ENCODE measurements around the gene TPD52L1.

Gene TPD52L1

DNA sequence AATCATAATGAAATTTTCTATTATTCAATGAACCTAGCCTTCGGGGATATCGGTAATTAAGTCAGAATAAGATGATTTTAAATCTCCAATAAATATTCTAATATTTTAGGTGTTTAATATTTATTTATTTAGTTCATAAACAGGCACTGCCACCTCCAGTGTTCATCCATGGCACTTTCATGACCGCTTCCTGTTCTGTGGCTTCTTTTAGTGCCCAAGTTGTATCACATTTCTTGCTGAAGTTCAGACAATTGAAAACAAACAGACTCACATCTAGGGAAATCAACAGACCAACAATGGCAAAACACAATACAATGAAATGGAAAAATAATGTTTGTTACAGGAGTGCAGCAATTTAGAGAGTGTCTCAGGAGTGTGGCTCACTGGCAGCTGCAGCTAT, 122.2 kb downstream of the TPD52L1 start:
- ATAC-seq: no peak
- TF ChIP-seq, protein P1, sequence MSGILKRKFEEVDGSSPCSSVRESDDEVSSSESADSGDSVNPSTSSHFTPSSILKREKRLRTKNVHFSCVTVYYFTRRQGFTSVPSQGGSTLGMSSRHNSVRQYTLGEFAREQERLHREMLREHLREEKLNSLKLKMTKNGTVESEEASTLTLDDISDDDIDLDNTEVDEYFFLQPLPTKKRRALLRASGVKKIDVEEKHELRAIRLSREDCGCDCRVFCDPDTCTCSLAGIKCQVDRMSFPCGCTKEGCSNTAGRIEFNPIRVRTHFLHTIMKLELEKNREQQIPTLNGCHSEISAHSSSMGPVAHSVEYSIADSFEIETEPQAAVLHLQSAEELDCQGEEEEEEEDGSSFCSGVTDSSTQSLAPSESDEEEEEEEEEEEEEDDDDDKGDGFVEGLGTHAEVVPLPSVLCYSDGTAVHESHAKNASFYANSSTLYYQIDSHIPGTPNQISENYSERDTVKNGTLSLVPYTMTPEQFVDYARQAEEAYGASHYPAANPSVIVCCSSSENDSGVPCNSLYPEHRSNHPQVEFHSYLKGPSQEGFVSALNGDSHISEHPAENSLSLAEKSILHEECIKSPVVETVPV (CRISPR knock-in tag; IDR thresholded peaks at IDR 0.05): no peak
- TF ChIP-seq ZFP3 (CRISPR knock-in tag; IDR thresholded peaks at IDR 0.05) (no peak), ZNF565 (CRISPR knock-in tag; conservative IDR thresholded peaks at IDR 0.05; ENCODE audit: low read depth) (no peak), ZFP30 (CRISPR knock-in tag; IDR thresholded peaks at IDR 0.05) (no peak), SNAI2 (CRISPR knock-in tag; IDR thresholded peaks at IDR 0.05) (no peak), BACH2 (CRISPR knock-in tag; IDR thresholded peaks at IDR 0.05; ENCODE audit: borderline replicate concordance) (no peak), ARNTL (CRISPR knock-in tag; IDR thresholded peaks at IDR 0.05; ENCODE audit: borderline replicate concordance, low read depth) (no peak), RARB (CRISPR knock-in tag; IDR thresholded peaks at IDR 0.05) (no peak), ZNF70 (CRISPR knock-in tag; IDR thresholded peaks at IDR 0.05) (no peak)
- TF ChIP-seq, protein P2, sequence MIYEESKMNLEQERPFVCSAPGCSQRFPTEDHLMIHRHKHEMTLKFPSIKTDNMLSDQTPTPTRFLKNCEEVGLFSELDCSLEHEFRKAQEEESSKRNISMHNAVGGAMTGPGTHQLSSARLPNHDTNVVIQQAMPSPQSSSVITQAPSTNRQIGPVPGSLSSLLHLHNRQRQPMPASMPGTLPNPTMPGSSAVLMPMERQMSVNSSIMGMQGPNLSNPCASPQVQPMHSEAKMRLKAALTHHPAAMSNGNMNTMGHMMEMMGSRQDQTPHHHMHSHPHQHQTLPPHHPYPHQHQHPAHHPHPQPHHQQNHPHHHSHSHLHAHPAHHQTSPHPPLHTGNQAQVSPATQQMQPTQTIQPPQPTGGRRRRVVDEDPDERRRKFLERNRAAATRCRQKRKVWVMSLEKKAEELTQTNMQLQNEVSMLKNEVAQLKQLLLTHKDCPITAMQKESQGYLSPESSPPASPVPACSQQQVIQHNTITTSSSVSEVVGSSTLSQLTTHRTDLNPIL (CRISPR knock-in tag; IDR thresholded peaks at IDR 0.05; ENCODE audit: low read depth): no peak
- TF ChIP-seq, protein P3, sequence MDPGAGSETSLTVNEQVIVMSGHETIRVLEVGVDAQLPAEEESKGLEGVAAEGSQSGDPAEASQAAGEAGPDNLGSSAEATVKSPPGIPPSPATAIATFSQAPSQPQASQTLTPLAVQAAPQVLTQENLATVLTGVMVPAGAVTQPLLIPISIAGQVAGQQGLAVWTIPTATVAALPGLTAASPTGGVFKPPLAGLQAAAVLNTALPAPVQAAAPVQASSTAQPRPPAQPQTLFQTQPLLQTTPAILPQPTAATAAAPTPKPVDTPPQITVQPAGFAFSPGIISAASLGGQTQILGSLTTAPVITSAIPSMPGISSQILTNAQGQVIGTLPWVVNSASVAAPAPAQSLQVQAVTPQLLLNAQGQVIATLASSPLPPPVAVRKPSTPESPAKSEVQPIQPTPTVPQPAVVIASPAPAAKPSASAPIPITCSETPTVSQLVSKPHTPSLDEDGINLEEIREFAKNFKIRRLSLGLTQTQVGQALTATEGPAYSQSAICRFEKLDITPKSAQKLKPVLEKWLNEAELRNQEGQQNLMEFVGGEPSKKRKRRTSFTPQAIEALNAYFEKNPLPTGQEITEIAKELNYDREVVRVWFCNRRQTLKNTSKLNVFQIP (CRISPR knock-in tag; IDR thresholded peaks at IDR 0.05; ENCODE audit: borderline replicate concordance, low read depth): no peak

DNA sequence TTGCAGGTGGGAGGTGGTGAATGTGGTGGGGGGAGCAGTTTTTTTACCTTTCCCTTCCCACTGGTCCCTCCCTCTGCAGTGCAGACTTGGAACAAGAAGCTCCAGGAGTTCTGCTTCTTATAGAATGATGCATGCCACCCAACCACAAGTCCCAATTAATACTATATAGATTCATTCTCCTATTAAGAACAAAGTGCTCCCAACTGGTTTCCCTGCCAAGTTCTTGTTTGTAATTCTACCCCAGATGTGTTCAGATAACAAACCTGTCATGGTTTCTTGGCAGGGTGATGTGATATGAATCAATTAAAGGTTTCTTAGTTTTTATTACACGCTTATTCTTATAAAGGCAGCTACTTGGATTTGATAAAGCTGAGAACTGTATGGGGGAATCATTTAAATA, 124.3 kb downstream of the TPD52L1 start:
- no peak for TF ChIP-seq ZNF565 (CRISPR knock-in tag; conservative IDR thresholded peaks at IDR 0.05; ENCODE audit: low read depth)
- TF ChIP-seq, protein P3 (CRISPR knock-in tag; IDR thresholded peaks at IDR 0.05; ENCODE audit: borderline replicate concordance, low read depth): no peak
- TF ChIP-seq SNAI2 (CRISPR knock-in tag; IDR thresholded peaks at IDR 0.05): no peak
- TF ChIP-seq TSHZ2 (CRISPR knock-in tag; IDR thresholded peaks at IDR 0.05): no peak
- no peak for TF ChIP-seq ZFP3 (CRISPR knock-in tag; IDR thresholded peaks at IDR 0.05)
- no peak for TF ChIP-seq ESRRG (CRISPR knock-in tag; IDR thresholded peaks at IDR 0.05)
- no peak for TF ChIP-seq ARNTL (CRISPR knock-in tag; IDR thresholded peaks at IDR 0.05; ENCODE audit: borderline replicate concordance, low read depth)
- no peak for TF ChIP-seq TOX (CRISPR knock-in tag; IDR thresholded peaks at IDR 0.05; ENCODE audit: borderline replicate concordance)
- TF ChIP-seq GLIS3 (CRISPR knock-in tag; IDR thresholded peaks at IDR 0.05): no peak
- TF ChIP-seq ZNF70 (CRISPR knock-in tag; IDR thresholded peaks at IDR 0.05): no peak
- no peak for TF ChIP-seq ISL1 (CRISPR knock-in tag; IDR thresholded peaks at IDR 0.05)
- no peak for TF ChIP-seq ZNF8 (CRISPR knock-in tag; IDR thresholded peaks at IDR 0.05)
- no peak for TF ChIP-seq CSDC2 (CRISPR knock-in tag; IDR thresholded peaks at IDR 0.05)
- no peak for TF ChIP-seq TCF4 (CRISPR knock-in tag; IDR thresholded peaks at IDR 0.05; ENCODE audit: borderline replicate concordance)
- TF ChIP-seq ZFP30 (CRISPR knock-in tag; IDR thresholded peaks at IDR 0.05): no peak
- TF ChIP-seq, protein P1 (CRISPR knock-in tag; IDR thresholded peaks at IDR 0.05): no peak
- TF ChIP-seq ZC3H10 (CRISPR knock-in tag; IDR thresholded peaks at IDR 0.05): no peak
- no peak for TF ChIP-seq BACH2 (CRISPR knock-in tag; IDR thresholded peaks at IDR 0.05; ENCODE audit: borderline replicate concordance)
- TF ChIP-seq RARB (CRISPR knock-in tag; IDR thresholded peaks at IDR 0.05): no peak
- TF ChIP-seq PATZ1 (CRISPR knock-in tag; IDR thresholded peaks at IDR 0.05; ENCODE audit: borderline replicate concordance): no peak
- no peak for ATAC-seq

All from SK-N-SH treated with all-trans-retinoic acid at 6 μM for 48 hours (cell line).